GM12891 (cell line): ENCODE measurements around the gene SPARC.

ENCODE experiments used
- DNase-seq: peaks from one replicate; pipeline ENCODE4 v3.0.0; 2011; ENCODE audit warnings: low spot score; ENCODE audit not compliant: insufficient read length
- FAIRE-seq: peaks from 2 replicates; lab custom pipeline; 2011; peaks lifted over from hg19 to GRCh38; lab: Jason Lieb, UNC
- PAX5 ChIP-seq: IDR thresholded peaks from 2 replicates; pipeline ENCODE4 v1.6.1; 2011; ENCODE audit warnings: low read length, moderate library complexity, mild to moderate bottlenecking; ENCODE audit not compliant: insufficient read depth, severe bottlenecking
- POLR2A ChIP-seq: IDR thresholded peaks from 2 replicates; pipeline ENCODE4 v1.6.1; 2011; ENCODE audit warnings: low read depth, low read length, control low read depth
- POLR2AphosphoS5 ChIP-seq: IDR thresholded peaks from 2 replicates; pipeline ENCODE4 v1.6.1; 2011; ENCODE audit warnings: low read depth, low read length, control low read depth
- POU2F2 ChIP-seq: IDR thresholded peaks from 2 replicates; pipeline ENCODE4 v1.6.1; 2011; ENCODE audit warnings: low read depth, mild to moderate bottlenecking, control low read depth, low read length, moderate library complexity
- SPI1 ChIP-seq: IDR thresholded peaks from 2 replicates; pipeline ENCODE4 v1.6.1; 2011; ENCODE audit warnings: low read depth, low read length, control low read depth
- TAF1 ChIP-seq: IDR thresholded peaks from 2 replicates; pipeline ENCODE4 v1.6.1; 2011; ENCODE audit warnings: low read depth, low read length, control low read depth

SPARC gene

DNA sequence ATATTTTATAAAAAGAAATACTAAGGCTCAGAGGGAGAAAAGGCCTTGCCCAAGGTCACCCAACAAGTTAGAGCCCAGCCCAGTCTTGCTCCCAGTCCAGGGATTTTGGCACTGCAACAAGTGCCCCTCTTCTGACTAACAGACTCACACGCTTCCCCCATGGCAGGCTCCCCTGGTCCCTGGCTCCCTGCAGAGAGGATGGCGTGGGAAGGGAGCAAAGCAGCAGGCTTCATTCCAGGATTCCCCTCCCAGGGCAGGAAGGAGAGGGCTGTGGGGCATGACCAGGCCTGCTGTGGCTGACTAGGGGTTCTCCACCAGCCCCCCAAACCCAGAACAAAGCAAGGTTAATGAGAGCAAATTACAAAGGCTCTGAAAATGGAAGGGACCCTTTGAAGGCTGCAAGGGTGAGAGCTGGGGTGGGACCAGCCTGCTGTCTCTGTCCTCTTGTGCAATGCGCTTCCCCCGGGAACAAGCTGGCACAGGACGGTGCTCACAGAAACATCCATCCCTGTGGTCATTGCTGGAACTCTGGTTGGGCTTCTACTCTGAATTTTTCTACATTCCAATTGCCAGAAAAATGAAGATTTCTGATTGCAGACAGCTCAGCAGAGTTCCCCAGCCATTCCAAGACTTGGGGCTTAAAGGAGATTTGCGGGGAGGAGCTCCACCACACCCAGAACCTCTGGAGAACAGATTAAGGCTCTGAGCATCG is 58.4 kb downstream of the SPARC start:
- FAIRE-seq (no peak), DNase-seq (no peak)
- TF ChIP-seq PAX5 (no peak), POU2F2 (no peak), TAF1 (no peak), SPI1 (no peak), POLR2AphosphoS5 (no peak)

GRCh38 chr5:151627650-151628049 is 59.1 kb downstream of the SPARC start:
- TF ChIP-seq POLR2A (no peak), POLR2AphosphoS5 (no peak), TAF1 (no peak), PAX5 (no peak), SPI1 (no peak), POU2F2 (no peak)
- FAIRE-seq (no peak), DNase-seq (no peak)

DNA sequence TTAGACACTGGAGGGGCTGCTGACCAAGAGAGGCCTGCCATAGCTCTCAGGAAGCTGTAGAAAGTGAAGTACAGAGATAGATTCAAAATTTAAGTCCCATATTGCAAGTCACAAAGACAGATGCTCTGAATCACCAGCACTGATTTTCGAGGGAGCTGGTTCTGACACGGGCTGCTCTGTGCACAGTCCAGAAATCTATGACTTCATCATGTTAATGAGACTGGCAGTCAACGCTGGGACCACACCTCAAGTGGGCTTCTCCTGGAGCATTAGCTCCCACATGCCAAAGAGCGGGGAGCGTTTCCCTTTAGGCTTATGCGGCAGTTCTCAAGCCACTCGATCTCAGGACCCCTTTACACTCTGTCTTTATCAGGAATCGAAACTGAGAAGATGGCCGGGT is 61.4 kb downstream of the SPARC start:
- DNase-seq (no peak), FAIRE-seq (no peak)
- TF ChIP-seq POLR2AphosphoS5 (no peak), TAF1 (no peak), POU2F2 (no peak), PAX5 (no peak), SPI1 (no peak), POLR2A (no peak)

GRCh38 chr5:151624476-151624875 is 62.2 kb downstream of the SPARC start:
- TF ChIP-seq POU2F2 (no peak), SPI1 (no peak), POLR2AphosphoS5 (no peak), PAX5 (no peak), POLR2A (no peak), TAF1 (no peak)
- no peak for DNase-seq
- FAIRE-seq, result no peak

GRCh38 chr5:151622367-151623088 is 64.2 kb downstream of the SPARC start:
- TF ChIP-seq SPI1 (no peak), POLR2AphosphoS5 (no peak), POLR2A (no peak), POU2F2 (no peak), TAF1 (no peak), PAX5 (no peak)
- DNase-seq (no peak), FAIRE-seq (peak; percentile 26)

GRCh38 chr5:151620461-151620840 is 66.3 kb downstream of the SPARC start:
- TF ChIP-seq PAX5 (no peak), POU2F2 (no peak), SPI1 (no peak), POLR2A (no peak)
- DNase-seq, result no peak
- FAIRE-seq, result no peak

DNA sequence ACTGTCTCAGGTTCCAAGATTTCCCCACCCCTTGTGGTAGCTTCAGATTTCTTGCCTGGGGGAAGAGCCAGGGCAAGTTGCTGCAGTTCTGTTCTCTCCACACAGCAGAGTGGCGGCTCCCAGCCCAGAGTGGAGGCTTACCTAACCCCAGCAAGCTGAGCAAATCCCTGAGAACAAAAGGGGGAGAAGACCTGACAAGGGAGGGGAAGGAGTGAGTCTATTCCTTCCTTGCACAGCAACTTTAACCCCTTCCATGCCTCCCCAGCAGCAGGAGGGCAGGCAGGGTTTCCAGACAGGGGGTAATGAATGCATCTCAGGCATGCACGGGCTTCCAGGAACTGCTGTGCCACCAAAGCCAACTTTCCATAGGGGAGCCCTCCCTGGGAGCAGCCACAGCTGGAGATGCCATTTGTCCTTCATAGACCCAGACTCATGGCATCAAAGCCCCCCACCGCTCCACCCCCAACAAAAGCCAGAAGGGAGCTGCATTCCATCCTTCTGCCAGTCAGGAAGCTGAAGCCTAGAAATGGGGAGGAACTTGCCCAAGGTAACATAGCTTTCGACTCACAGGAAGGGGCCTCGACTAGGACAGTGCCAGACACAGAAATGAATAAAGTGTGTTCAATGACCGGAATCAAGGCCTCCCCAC is 66.8 kb downstream of the SPARC start:
- FAIRE-seq, result no peak
- DNase-seq, result no peak
- TF ChIP-seq POLR2A (no peak), SPI1 (no peak), POLR2AphosphoS5 (no peak), PAX5 (no peak), TAF1 (no peak)

GRCh38 chr5:151618907-151619306 is 67.8 kb downstream of the SPARC start:
- TF ChIP-seq POLR2A (no peak), PAX5 (no peak), TAF1 (no peak), POLR2AphosphoS5 (no peak), POU2F2 (no peak), SPI1 (no peak)
- no peak for FAIRE-seq
- DNase-seq, result no peak

GRCh38 chr5:151617841-151618710 is 68.6 kb downstream of the SPARC start:
- FAIRE-seq, result no peak
- TF ChIP-seq TAF1 (no peak), PAX5 (no peak), POLR2A (no peak), POLR2AphosphoS5 (no peak), POU2F2 (no peak), SPI1 (no peak)
- no peak for DNase-seq
